Measurements from ENCODE around the gene IFT57. TPM values are rescaled to one million over a fixed set of nuclear protein-coding genes. Genes with fewer than 3 reads are reported as not detected.

Gene IFT57
- total RNA-seq, 1 donor, result 74.9 TPM

- no peak overlapping the region for H2AFZ ChIP-seq (ENCODE audit: low read length)
- no peak overlapping the region for H3K4me2 ChIP-seq (ENCODE audit: insufficient read depth, low read length)
- DNase-seq (ENCODE audit: insufficient read length, low spot score, missing footprints), result no peak
- H3K27ac ChIP-seq (ENCODE audit: low read depth, low read length), result no peak overlapping the region
- H3K79me2 ChIP-seq (ENCODE audit: insufficient read depth, low read length), result no peaks in the 10 kb centered on the region
- no peaks in the 10 kb centered on the region for H4K20me1 ChIP-seq (ENCODE audit: insufficient read depth, low read length)
- no peaks in the 10 kb centered on the region for H3K27me3 ChIP-seq (ENCODE audit: insufficient read depth, low read length)
- TF ChIP-seq CTCF (IDR thresholded peaks at IDR 0.05; ENCODE audit: extremely low read depth, low read depth, low read length), result no peak
- H3K36me3 ChIP-seq (ENCODE audit: insufficient read depth, low read length), result no peaks in the 10 kb centered on the region
- H3K4me1 ChIP-seq (ENCODE audit: insufficient read depth, low read length), result no peaks in the 10 kb centered on the region
- no peak overlapping the region for H3K4me3 ChIP-seq (ENCODE audit: insufficient read depth, low read length)
- H3K9me3 ChIP-seq (ENCODE audit: low read depth, low read length), result no peaks in the 10 kb centered on the region
Observed at GRCh38 chr3:108255131-108255530, 32.9 kb upstream of the IFT57 start.

- Histone ChIP-seq H4K20me1 (ENCODE audit: insufficient read depth, low read length) (no peaks in the 10 kb centered on the region), H3K9me3 (ENCODE audit: low read depth, low read length) (no peaks in the 10 kb centered on the region), H3K4me3 (ENCODE audit: insufficient read depth, low read length) (no peak overlapping the region), H3K4me1 (ENCODE audit: insufficient read depth, low read length) (no peaks in the 10 kb centered on the region), H3K79me2 (ENCODE audit: insufficient read depth, low read length) (no peaks in the 10 kb centered on the region), H3K27me3 (ENCODE audit: insufficient read depth, low read length) (no peaks in the 10 kb centered on the region), H3K27ac (ENCODE audit: low read depth, low read length) (no peak overlapping the region), H2AFZ (ENCODE audit: low read length) (no peak overlapping the region), H3K4me2 (ENCODE audit: insufficient read depth, low read length) (no peak overlapping the region), H3K36me3 (ENCODE audit: insufficient read depth, low read length) (no peaks in the 10 kb centered on the region)
- no peak for TF ChIP-seq CTCF (IDR thresholded peaks at IDR 0.05; ENCODE audit: extremely low read depth, low read depth, low read length)
- no peak for DNase-seq (ENCODE audit: insufficient read length, low spot score, missing footprints)
Observed at GRCh38 chr3:108251844-108252243, 29.6 kb upstream of the IFT57 start.

DNA sequence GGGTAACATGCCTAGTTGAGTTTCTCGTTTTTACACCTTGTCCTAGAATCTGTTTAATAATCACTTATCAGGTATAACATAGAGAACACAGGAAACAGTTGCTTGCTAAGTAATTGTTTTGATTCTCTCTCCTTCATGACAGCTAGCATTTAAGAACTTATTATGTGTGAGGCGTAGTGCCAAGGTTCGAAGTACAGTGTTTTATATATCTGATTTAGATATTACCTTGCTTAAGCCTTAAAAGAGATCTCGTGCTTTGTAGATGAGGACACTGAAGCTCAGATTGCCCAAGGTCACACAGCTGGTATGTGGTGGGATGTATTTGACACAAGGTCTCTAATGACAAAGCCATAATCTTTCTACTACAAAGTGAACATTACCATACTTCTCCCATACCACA lies 29.0 kb upstream of the IFT57 start:
- Histone ChIP-seq H3K27me3 (ENCODE audit: insufficient read depth, low read length) (no peaks in the 10 kb centered on the region), H3K4me3 (ENCODE audit: insufficient read depth, low read length) (no peak overlapping the region), H3K36me3 (ENCODE audit: insufficient read depth, low read length) (no peaks in the 10 kb centered on the region), H2AFZ (ENCODE audit: low read length) (no peak overlapping the region), H3K79me2 (ENCODE audit: insufficient read depth, low read length) (no peaks in the 10 kb centered on the region), H3K9me3 (ENCODE audit: low read depth, low read length) (no peaks in the 10 kb centered on the region), H3K4me2 (ENCODE audit: insufficient read depth, low read length) (no peak overlapping the region), H3K27ac (ENCODE audit: low read depth, low read length) (no peak overlapping the region), H4K20me1 (ENCODE audit: insufficient read depth, low read length) (no peaks in the 10 kb centered on the region), H3K4me1 (ENCODE audit: insufficient read depth, low read length) (no peaks in the 10 kb centered on the region)
- no peak for TF ChIP-seq CTCF (IDR thresholded peaks at IDR 0.05; ENCODE audit: extremely low read depth, low read depth, low read length)
- DNase-seq (ENCODE audit: insufficient read length, low spot score, missing footprints), result no peak

DNA sequence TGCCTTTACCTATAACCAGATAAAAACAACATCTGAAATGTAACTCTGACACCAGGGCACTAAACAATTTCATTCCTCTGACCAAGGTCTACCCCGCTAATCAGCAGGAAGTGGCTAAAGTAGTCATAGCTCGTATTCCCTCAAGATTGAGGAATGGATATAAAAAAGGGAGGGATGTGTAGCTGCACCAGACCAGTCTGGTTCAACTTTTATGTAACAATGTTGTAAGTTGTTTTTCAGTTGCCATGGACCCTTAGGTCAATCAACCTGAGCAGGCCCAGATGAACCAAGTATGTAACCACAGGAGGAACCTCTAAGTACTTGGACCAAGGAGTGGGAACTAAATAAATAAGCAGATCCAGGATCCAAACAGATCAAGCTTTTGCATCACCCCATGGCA lies 28.4 kb upstream of the IFT57 start:
- H4K20me1 ChIP-seq (ENCODE audit: insufficient read depth, low read length), result no peaks in the 10 kb centered on the region
- H2AFZ ChIP-seq (ENCODE audit: low read length), result no peak overlapping the region
- no peak for DNase-seq (ENCODE audit: insufficient read length, low spot score, missing footprints)
- no peak overlapping the region for H3K4me3 ChIP-seq (ENCODE audit: insufficient read depth, low read length)
- H3K4me1 ChIP-seq (ENCODE audit: insufficient read depth, low read length), result no peaks in the 10 kb centered on the region
- no peaks in the 10 kb centered on the region for H3K79me2 ChIP-seq (ENCODE audit: insufficient read depth, low read length)
- TF ChIP-seq CTCF (IDR thresholded peaks at IDR 0.05; ENCODE audit: extremely low read depth, low read depth, low read length), result no peak
- no peaks in the 10 kb centered on the region for H3K9me3 ChIP-seq (ENCODE audit: low read depth, low read length)
- H3K4me2 ChIP-seq (ENCODE audit: insufficient read depth, low read length), result no peak overlapping the region
- no peaks in the 10 kb centered on the region for H3K27me3 ChIP-seq (ENCODE audit: insufficient read depth, low read length)
- H3K36me3 ChIP-seq (ENCODE audit: insufficient read depth, low read length), result no peaks in the 10 kb centered on the region
- H3K27ac ChIP-seq (ENCODE audit: low read depth, low read length), result no peak overlapping the region
